ENCODE measurements around the gene SLC23A2. TPM values are rescaled to one million over a fixed set of nuclear protein-coding genes. Genes with fewer than 3 reads are reported as not detected.

SLC23A2 gene
- total RNA-seq, 1 experiment from 2014 or later: 14.6 TPM

DNA sequence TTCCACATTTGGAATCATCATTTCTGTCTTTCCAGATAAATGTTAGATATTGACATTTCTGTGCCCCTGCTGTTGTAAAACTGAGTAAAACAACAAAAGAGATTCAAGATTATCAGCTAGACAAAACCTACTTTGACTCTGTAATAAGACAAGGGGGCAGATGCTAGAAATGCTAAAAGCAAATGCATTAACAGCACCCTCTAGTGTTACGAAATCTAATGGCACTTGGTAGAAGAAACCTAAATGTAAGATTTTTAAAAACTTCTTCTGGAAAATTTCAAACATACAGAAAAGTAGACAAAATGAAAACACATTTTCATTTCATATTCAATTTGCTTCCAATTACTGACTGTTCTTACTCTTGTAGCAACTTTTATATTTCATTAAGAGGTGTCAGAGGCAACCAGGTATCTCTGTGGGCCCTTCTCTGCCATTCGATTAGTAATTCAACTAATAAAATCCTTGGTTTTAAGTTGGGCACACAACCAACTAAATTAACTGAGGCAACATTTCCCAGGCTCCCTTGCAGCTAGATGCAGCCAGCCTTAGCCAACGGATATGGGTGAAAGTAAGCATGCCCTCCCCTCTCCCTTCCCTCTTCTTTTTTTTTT lies 45.0 kb downstream of the SLC23A2 start:
- ATAC-seq (no peak), DNase-seq (ENCODE audit: low read depth, low spot score) (peak; percentile 45)
- in situ Hi-C loops (cut with HindIII; ENCODE audit: low pct_unique_long_range_greater_than_20kb, low sequenced_read_pairs): no loop called here
- CTCF ChIA-PET: interaction anchor here (0.7 kb wide), 2 partner anchors 70 to 571 kb away, joined by 3 read pairs; no protein-coding TSS in a partner anchor
- H3K27me3 ChIP-seq (ENCODE audit: control insufficient read depth, insufficient read depth, low read length): no peaks in the 10 kb centered on the region
- intact Hi-C loops (cut with micrococcal nuclease; ENCODE audit: unreplicated experiment): loop anchor here (10.0 kb wide), 1 partner anchor 352 kb away; no protein-coding TSS in a partner anchor
- no TSS peak for BruUV-seq (replicated peaks)
- H3K9me3 ChIP-seq (ENCODE audit: control insufficient read depth, insufficient read depth, low read depth, low read length): no peaks in the 10 kb centered on the region
- H3K4me3 ChIP-seq (ENCODE audit: low read depth in 2 of 2, low read length in 2 of 2): no peak overlapping the region
- H3K4me1 ChIP-seq (ENCODE audit: control insufficient read depth, insufficient read depth, low read length): no peaks in the 10 kb centered on the region
- no peaks in the 10 kb centered on the region for H3K36me3 ChIP-seq (ENCODE audit: control insufficient read depth, insufficient read depth, low read length)
- H3K27ac ChIP-seq (ENCODE audit: low read length): no peak overlapping the region
- POLR2A ChIA-PET: interaction anchor here (0.6 kb wide), 2 partner anchors 127 to 145 kb away, joined by 3 to 4 read pairs; no protein-coding TSS in a partner anchor
- TF ChIP-seq, protein P1, sequence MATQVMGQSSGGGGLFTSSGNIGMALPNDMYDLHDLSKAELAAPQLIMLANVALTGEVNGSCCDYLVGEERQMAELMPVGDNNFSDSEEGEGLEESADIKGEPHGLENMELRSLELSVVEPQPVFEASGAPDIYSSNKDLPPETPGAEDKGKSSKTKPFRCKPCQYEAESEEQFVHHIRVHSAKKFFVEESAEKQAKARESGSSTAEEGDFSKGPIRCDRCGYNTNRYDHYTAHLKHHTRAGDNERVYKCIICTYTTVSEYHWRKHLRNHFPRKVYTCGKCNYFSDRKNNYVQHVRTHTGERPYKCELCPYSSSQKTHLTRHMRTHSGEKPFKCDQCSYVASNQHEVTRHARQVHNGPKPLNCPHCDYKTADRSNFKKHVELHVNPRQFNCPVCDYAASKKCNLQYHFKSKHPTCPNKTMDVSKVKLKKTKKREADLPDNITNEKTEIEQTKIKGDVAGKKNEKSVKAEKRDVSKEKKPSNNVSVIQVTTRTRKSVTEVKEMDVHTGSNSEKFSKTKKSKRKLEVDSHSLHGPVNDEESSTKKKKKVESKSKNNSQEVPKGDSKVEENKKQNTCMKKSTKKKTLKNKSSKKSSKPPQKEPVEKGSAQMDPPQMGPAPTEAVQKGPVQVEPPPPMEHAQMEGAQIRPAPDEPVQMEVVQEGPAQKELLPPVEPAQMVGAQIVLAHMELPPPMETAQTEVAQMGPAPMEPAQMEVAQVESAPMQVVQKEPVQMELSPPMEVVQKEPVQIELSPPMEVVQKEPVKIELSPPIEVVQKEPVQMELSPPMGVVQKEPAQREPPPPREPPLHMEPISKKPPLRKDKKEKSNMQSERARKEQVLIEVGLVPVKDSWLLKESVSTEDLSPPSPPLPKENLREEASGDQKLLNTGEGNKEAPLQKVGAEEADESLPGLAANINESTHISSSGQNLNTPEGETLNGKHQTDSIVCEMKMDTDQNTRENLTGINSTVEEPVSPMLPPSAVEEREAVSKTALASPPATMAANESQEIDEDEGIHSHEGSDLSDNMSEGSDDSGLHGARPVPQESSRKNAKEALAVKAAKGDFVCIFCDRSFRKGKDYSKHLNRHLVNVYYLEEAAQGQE (IDR thresholded peaks at IDR 0.05; ENCODE audit: insufficient read depth in 1 of 2, low read depth in 2 of 2, low read length in 1 of 2): no peak
- TF ChIP-seq, protein P2, sequence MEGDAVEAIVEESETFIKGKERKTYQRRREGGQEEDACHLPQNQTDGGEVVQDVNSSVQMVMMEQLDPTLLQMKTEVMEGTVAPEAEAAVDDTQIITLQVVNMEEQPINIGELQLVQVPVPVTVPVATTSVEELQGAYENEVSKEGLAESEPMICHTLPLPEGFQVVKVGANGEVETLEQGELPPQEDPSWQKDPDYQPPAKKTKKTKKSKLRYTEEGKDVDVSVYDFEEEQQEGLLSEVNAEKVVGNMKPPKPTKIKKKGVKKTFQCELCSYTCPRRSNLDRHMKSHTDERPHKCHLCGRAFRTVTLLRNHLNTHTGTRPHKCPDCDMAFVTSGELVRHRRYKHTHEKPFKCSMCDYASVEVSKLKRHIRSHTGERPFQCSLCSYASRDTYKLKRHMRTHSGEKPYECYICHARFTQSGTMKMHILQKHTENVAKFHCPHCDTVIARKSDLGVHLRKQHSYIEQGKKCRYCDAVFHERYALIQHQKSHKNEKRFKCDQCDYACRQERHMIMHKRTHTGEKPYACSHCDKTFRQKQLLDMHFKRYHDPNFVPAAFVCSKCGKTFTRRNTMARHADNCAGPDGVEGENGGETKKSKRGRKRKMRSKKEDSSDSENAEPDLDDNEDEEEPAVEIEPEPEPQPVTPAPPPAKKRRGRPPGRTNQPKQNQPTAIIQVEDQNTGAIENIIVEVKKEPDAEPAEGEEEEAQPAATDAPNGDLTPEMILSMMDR (IDR thresholded peaks at IDR 0.05): peak; percentile 81

DNA sequence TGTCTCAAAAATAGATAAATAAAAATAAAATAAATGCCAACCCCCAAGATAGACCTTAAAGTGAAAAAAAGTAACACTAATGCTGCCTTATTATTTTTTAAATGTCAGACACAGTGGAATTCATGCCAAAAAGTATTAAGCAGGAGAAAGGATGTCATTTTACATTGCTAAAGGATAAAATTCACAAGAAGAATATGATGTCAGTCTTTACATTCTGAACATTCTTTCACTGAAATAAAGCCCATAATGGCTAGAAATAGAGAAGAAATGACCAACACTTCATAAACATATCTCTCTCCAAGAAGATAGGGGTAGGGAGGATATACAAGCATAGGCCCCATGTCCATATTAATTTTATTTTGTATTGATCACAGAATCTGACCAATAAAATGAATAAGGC lies 47.4 kb downstream of the SLC23A2 start:
- no peaks in the 10 kb centered on the region for H3K36me3 ChIP-seq (ENCODE audit: control insufficient read depth, insufficient read depth, low read length)
- intact Hi-C loops (cut with micrococcal nuclease; ENCODE audit: unreplicated experiment): loop anchor here (10.0 kb wide), 1 partner anchor 349 kb away; no protein-coding TSS in a partner anchor
- H3K27me3 ChIP-seq (ENCODE audit: control insufficient read depth, insufficient read depth, low read length): no peaks in the 10 kb centered on the region
- POLR2A ChIA-PET: no interaction called here
- in situ Hi-C loops (cut with HindIII; ENCODE audit: low pct_unique_long_range_greater_than_20kb, low sequenced_read_pairs): no loop called here
- ATAC-seq (no peak), DNase-seq (ENCODE audit: low read depth, low spot score) (no peak)
- H3K4me3 ChIP-seq (ENCODE audit: low read depth in 2 of 2, low read length in 2 of 2): no peak overlapping the region
- TF ChIP-seq, protein P2 (IDR thresholded peaks at IDR 0.05): no peak
- TF ChIP-seq POLR2AphosphoS5 (IDR thresholded peaks at IDR 0.05; ENCODE audit: low read depth, low read length): no peak
- TF ChIP-seq, protein P1 (IDR thresholded peaks at IDR 0.05; ENCODE audit: insufficient read depth in 1 of 2, low read depth in 2 of 2, low read length in 1 of 2): no peak
- no peak for TF ChIP-seq SIN3A (IDR thresholded peaks at IDR 0.05; ENCODE audit: borderline replicate concordance, insufficient read depth, low read depth, low read length)
- TF ChIP-seq TCF7L2 (IDR thresholded peaks at IDR 0.05; ENCODE audit: low read depth, low read length): no peak
- H3K9me3 ChIP-seq (ENCODE audit: control insufficient read depth, insufficient read depth, low read depth, low read length): no peaks in the 10 kb centered on the region
- H3K4me1 ChIP-seq (ENCODE audit: control insufficient read depth, insufficient read depth, low read length): no peaks in the 10 kb centered on the region
- no TSS peak for BruUV-seq (replicated peaks)
- no peak overlapping the region for H3K27ac ChIP-seq (ENCODE audit: low read length)
- CTCF ChIA-PET: interaction anchor here (0.6 kb wide), 1 partner anchor 195 kb away, joined by 3 read pairs; no protein-coding TSS in a partner anchor

Measured in Panc1 (cell line).